B cell (primary cell): ENCODE data around the gene DTNA. TPM values are rescaled to one million over a fixed set of nuclear protein-coding genes. Genes with fewer than 3 reads are reported as not detected.
"Not testable (repeated sequence)": the region's sequence is repeated elsewhere in the genome, so short reads cannot be mapped to it uniquely, and the experiment has no call there.

Experiments used
- ATAC-seq: fragments of 200-7000 bp; cut with Tn5 transposase; one replicate; pipeline ENCODE4 v1.10.0; 2021; ENCODE audit warnings: low read depth, mild to moderate bottlenecking, moderate number of reproducible peaks, moderate library complexity
- CTCF ChIA-PET: fragments of 350-600 bp; sonication (Branson Sonifier 250); formaldehyde crosslinking; loops from one replicate; lab custom pipeline; 2021; ENCODE audit warnings: antibody characterized with exemption, inconsistent platforms; lab: Charles Lee
- POLR2A ChIA-PET: fragments of 350-600 bp; sonication (Branson Sonifier 250); formaldehyde crosslinking; loops from one replicate; lab custom pipeline; 2021; ENCODE audit warnings: antibody characterized with exemption; lab: Charles Lee
- DNase-seq: peaks from one replicate; pipeline ENCODE4 v3.0.0; 2013
- H2AFZ ChIP-seq: 2 replicates; pipeline ENCODE4 v1.6.1; 2012; ENCODE audit warnings: mild to moderate bottlenecking, low read depth, low read length; ENCODE audit not compliant: insufficient read depth, poor library complexity, severe bottlenecking
- H3K27ac ChIP-seq, 2 donors: 1 replicate in 1 of 2; 2 replicates in 1 of 2; pipeline ENCODE4 v1.5.1; 2012 to 2013; ENCODE audit warnings: low read length in 2 of 2, mild to moderate bottlenecking in 2 of 2, moderate library complexity in 1 of 2
- H3K27me3 ChIP-seq, 4 experiments: fragments of 200-600 bp in 1 of 4; sonication (generic) in 1 of 4; replicated peaks in 1 of 4; 1 replicate in 2 of 4; 2 replicates in 2 of 4; pipeline versions ENCODE4 v1.6.1 to v1.7.0; 2013 to 2016; ENCODE audit warnings: low read length in 3 of 4, mild to moderate bottlenecking in 2 of 4, mixed read lengths in 1 of 4, moderate library complexity in 1 of 4; ENCODE audit not compliant: insufficient read depth in 4 of 4, control insufficient read depth in 3 of 4; ENCODE audit errors: control extremely low read depth in 1 of 4
- H3K36me3 ChIP-seq, 2 experiments: replicated peaks in 1 of 2; 1 replicate in 1 of 2; 2 replicates in 1 of 2; pipeline versions ENCODE4 v1.6.1 to v1.7.1; 2013; ENCODE audit warnings: low read length in 1 of 2; ENCODE audit not compliant: insufficient read depth in 2 of 2, control insufficient read depth in 1 of 2; ENCODE audit errors: control extremely low read depth in 1 of 2, extremely low read depth in 1 of 2
- H3K4me1 ChIP-seq, 2 donors: fragments of 200-600 bp in 1 of 2; sonication (generic) in 1 of 2; 1 replicate in 1 of 2; 2 replicates in 1 of 2; pipeline versions ENCODE4 v1.5.1 to v1.6.1; 2013 to 2017; ENCODE audit warnings: low read length in 2 of 2; ENCODE audit not compliant: control insufficient read depth in 2 of 2, insufficient read depth in 2 of 2
- H3K4me2 ChIP-seq: replicated peaks from 2 replicates; pipeline ENCODE3; 2012; ENCODE audit warnings: mild to moderate bottlenecking, low read depth, low read length; ENCODE audit not compliant: poor library complexity, severe bottlenecking
- H3K4me3 ChIP-seq, 5 experiments: fragments of 200-600 bp in 1 of 5; sonication (generic) in 1 of 5; 1 replicate in 3 of 5; 2 replicates in 2 of 5; pipeline versions ENCODE4 v1.5.1 to v1.7.0; 2011 to 2016; ENCODE audit warnings: low read length in 4 of 5, mild to moderate bottlenecking in 4 of 5, low read depth in 2 of 5, control low read depth in 1 of 5, moderate library complexity in 1 of 5; ENCODE audit not compliant: insufficient read depth in 1 of 5; ENCODE audit errors: control extremely low read depth in 1 of 5, extremely low read depth in 1 of 5
- H3K79me2 ChIP-seq: fragments of 200-600 bp; sonication (generic); one replicate; pipeline ENCODE4 v1.6.0; 2016; ENCODE audit warnings: low read length; ENCODE audit not compliant: control insufficient read depth, insufficient read depth
- H3K9ac ChIP-seq: fragments of 200-600 bp; sonication (generic); 2 replicates; pipeline ENCODE4 v1.6.1; 2017; ENCODE audit warnings: mild to moderate bottlenecking, low read length, moderate library complexity
- H3K9me3 ChIP-seq, 3 donors: one replicate each; pipeline versions ENCODE4 v1.6.1 to v1.7.1; 2013; ENCODE audit warnings: low read length in 2 of 3; ENCODE audit not compliant: control insufficient read depth in 2 of 3, insufficient read depth in 1 of 3; ENCODE audit errors: control extremely low read depth in 1 of 3
- H4K20me1 ChIP-seq: 2 replicates; pipeline ENCODE4 v1.6.0; 2012; ENCODE audit warnings: mild to moderate bottlenecking, low read length; ENCODE audit not compliant: insufficient read depth, control insufficient read depth, poor library complexity, severe bottlenecking
- H3K27ac Mint-ChIP-seq: one replicate; pipeline ENCODE4 v1.8.0; 2021; ENCODE audit warnings: mixed read lengths
- H3K27me3 Mint-ChIP-seq: one replicate; pipeline ENCODE4 v1.8.0; 2021; ENCODE audit warnings: mixed read lengths
- H3K4me1 Mint-ChIP-seq: one replicate; pipeline ENCODE4 v1.8.0; 2021; ENCODE audit warnings: mixed read lengths
- H3K4me3 Mint-ChIP-seq: one replicate; pipeline ENCODE4 v1.8.0; 2021; ENCODE audit warnings: mixed read lengths
- H3K9me3 Mint-ChIP-seq: one replicate; pipeline ENCODE4 v1.8.0; 2022; ENCODE audit warnings: mixed read lengths; ENCODE audit not compliant: insufficient read depth
- EZH2 ChIP-seq: IDR thresholded peaks from 2 replicates; pipeline ENCODE4 v1.6.1; 2012; ENCODE audit warnings: borderline replicate concordance, low read depth, mild to moderate bottlenecking, moderate library complexity, low read length; ENCODE audit not compliant: insufficient read depth, poor library complexity, severe bottlenecking
- WGBS: methylation state at CpG from one replicate; pipeline ENCODE4 v1.1.5; 2013; ENCODE audit warnings: missing lambda C conversion rate; ENCODE audit not compliant: insufficient coverage; 5-methylcytosine and 5-hydroxymethylcytosine counted together
- intact Hi-C: fragments of 100-400 bp; cut with micrococcal nuclease; formaldehyde crosslinking; loops from one replicate; pipeline ENCODE4 v1.10.0; 2022
- polyA plus RNA-seq: library from polyadenylated mRNA; depleted of rRNA; stranded (reverse); fragments of >200 nt; gene quantifications from 2 replicates; pipeline ENCODE4 v1.2.3, GENCODE V29; 2012
- total RNA-seq, 2 donors: library from RNA; stranded (reverse); fragments of 120-200 nt in 1 of 2; gene quantifications; 1 replicate in 1 of 2; 2 replicates in 1 of 2; pipeline versions ENCODE4 v1.2.3 to v1.2.4, GENCODE V29; 2013 to 2022
- TF ChIP-seq, protein P1 (sequence below): fragments of 200-600 bp; IDR thresholded peaks from one replicate; pipeline ENCODE4 v1.8.0; 2022; ENCODE audit warnings: antibody characterized with exemption, mild to moderate bottlenecking

Gene DTNA
- total and polyA plus RNA-seq, 2 donors (not counting 1 experiment from before 2014, with no cell fraction given): not detected

DNA sequence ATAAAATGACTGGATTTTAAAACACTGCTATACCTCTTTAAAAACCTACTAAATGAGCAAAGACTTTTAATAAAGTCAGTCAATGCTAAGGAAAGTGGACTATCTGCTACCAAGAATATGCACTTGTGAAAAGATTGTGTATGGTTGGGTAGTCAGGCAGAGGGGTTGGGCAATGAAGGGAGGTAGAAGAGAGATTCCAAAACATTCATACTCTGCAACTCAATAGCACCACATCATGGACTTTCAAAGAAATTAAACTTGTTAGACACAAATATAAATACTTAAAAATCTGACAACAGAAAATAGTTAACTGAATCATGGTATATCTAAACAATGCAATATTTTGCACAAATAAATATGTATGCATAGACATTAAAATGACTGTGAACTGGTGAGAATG is 191.2 kb downstream of the DTNA start:
- no peak overlapping the region for H2AFZ ChIP-seq
- H3K27me3 ChIP-seq: no peaks in the 10 kb centered on the region
- Mint-ChIP-seq H3K4me3 (no peak overlapping the region), H3K4me1 (no peaks in the 10 kb centered on the region), H3K27me3 (no peaks in the 10 kb centered on the region), H3K27ac (no peak overlapping the region), H3K9me3 (peaks cover 2% of the 10 kb centered on the region)
- H3K36me3 ChIP-seq: no peaks in the 10 kb centered on the region
- intact Hi-C loops: no loop called here
- POLR2A ChIA-PET: no interaction called here
- H3K9ac ChIP-seq: no peak overlapping the region
- TF ChIP-seq, protein P1, sequence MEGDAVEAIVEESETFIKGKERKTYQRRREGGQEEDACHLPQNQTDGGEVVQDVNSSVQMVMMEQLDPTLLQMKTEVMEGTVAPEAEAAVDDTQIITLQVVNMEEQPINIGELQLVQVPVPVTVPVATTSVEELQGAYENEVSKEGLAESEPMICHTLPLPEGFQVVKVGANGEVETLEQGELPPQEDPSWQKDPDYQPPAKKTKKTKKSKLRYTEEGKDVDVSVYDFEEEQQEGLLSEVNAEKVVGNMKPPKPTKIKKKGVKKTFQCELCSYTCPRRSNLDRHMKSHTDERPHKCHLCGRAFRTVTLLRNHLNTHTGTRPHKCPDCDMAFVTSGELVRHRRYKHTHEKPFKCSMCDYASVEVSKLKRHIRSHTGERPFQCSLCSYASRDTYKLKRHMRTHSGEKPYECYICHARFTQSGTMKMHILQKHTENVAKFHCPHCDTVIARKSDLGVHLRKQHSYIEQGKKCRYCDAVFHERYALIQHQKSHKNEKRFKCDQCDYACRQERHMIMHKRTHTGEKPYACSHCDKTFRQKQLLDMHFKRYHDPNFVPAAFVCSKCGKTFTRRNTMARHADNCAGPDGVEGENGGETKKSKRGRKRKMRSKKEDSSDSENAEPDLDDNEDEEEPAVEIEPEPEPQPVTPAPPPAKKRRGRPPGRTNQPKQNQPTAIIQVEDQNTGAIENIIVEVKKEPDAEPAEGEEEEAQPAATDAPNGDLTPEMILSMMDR: no peak
- no peak for TF ChIP-seq EZH2
- ATAC-seq (no peak), DNase-seq (no peak)
- H3K9me3 ChIP-seq: peaks cover 0 to 7% (median 0%) of the 10 kb centered on the region in 3 donors
- no peaks in the 10 kb centered on the region for H3K4me1 ChIP-seq
- CTCF ChIA-PET: no interaction called here
- no peak overlapping the region for H3K4me3 ChIP-seq
- H3K4me2 ChIP-seq: no peak overlapping the region
- no peaks in the 10 kb centered on the region for H3K79me2 ChIP-seq
- no peak overlapping the region for H3K27ac ChIP-seq
- no peaks in the 10 kb centered on the region for H4K20me1 ChIP-seq

DNA sequence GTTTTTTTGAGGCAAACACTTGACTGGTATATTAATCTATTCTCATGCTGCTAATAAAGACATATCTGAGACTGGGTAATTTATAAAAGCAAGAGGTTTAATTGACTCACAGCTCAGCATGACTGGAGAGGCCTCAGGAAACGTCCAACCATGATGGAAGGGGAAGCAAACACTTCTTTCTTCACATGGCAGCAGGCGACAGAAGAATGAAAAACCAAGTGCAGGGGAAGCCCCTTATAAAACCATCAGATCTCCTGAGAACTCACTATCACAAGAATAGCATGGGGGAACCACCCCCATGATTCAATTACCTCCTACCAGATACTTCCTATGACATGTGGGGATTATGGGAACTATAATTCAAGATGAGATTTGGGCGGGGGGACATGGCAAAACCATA is 194.9 kb downstream of the DTNA start:
- Histone ChIP-seq H3K9me3 (peaks cover 0 to 7% (median 0%) of the 10 kb centered on the region in 3 donors), H2AFZ (no peak overlapping the region), H3K9ac (no peak overlapping the region), H3K36me3 (no peaks in the 10 kb centered on the region), H3K79me2 (no peaks in the 10 kb centered on the region), H3K4me1 (no peaks in the 10 kb centered on the region), H4K20me1 (no peaks in the 10 kb centered on the region), H3K27ac (no peak overlapping the region), H3K4me2 (no peak overlapping the region), H3K4me3 (no peak overlapping the region), H3K27me3 (no peaks in the 10 kb centered on the region)
- TF ChIP-seq, protein P1: no peak
- TF ChIP-seq EZH2: no peak
- Mint-ChIP-seq H3K27ac (no peak overlapping the region), H3K4me3 (no peak overlapping the region), H3K4me1 (no peaks in the 10 kb centered on the region), H3K27me3 (peaks cover 4% of the 10 kb centered on the region), H3K9me3 (peaks cover 7% of the 10 kb centered on the region)
- intact Hi-C loops: no loop called here
- DNase-seq: no peak
- no peak for ATAC-seq
- 20% methylated on average over 2 of the region's 3 CpGs for WGBS
- ChIA-PET POLR2A (no interaction called here), CTCF (no interaction called here)

DNA sequence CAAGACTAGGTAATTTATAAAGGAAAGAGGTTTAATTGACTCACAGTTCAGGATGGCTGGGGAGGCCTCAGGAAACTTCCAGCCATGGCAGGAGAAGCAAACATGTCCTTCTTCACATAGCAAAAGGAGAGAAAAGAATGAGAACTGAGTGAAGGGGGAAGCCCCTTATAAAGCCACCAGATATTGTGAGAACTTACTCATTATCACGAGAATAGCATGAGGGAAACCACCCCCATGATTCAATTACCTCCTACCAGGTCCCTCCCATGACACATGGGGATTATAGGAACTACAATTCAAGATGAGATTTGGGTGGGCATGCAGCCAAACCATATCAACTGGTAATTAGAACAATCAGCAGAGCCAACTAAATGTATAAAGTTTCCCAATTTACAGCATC is 196.9 kb downstream of the DTNA start:
- ATAC-seq, CTCF ChIA-PET, H3K4me3 Mint-ChIP-seq, H3K9ac ChIP-seq, DNase-seq, H3K27ac ChIP-seq, H3K27ac Mint-ChIP-seq, H2AFZ ChIP-seq, H3K4me1 Mint-ChIP-seq, H3K4me1 ChIP-seq, H3K4me2 ChIP-seq, H4K20me1 ChIP-seq, H3K36me3 ChIP-seq, intact Hi-C loops, H3K9me3 Mint-ChIP-seq, H3K27me3 ChIP-seq, H3K4me3 ChIP-seq, POLR2A ChIA-PET, H3K79me2 ChIP-seq, H3K9me3 ChIP-seq: not testable (repeated sequence)
- H3K27me3 Mint-ChIP-seq: peaks cover 12% of the 10 kb centered on the region
- no CpG with 5 or more reads among the region's 1 CpG for WGBS
